Fibroblast of the conjunctiva (primary cell): ENCODE results near the gene SPNS1.
"Not testable (repeated sequence)": the region's sequence is repeated elsewhere in the genome, so short reads cannot be mapped to it uniquely, and the experiment has no call there.

Source experiments
- DNase-seq: peaks from one replicate; pipeline ENCODE4 v3.0.0-alpha.2; 2010; ENCODE audit warnings: low read depth

SPNS1 gene

GRCh38 chr16:28958836-28959235, 15.7 kb upstream of the SPNS1 start:
- no peak for DNase-seq

- no peak for DNase-seq
Measured at GRCh38 chr16:28964072-28964471, 10.5 kb upstream of the SPNS1 start.

- DNase-seq = no peak
Measured at GRCh38 chr16:28964496-28964895, 10.1 kb upstream of the SPNS1 start.

- DNase-seq = no peak
Measured at GRCh38 chr16:28967156-28967555, 7.4 kb upstream of the SPNS1 start.

GRCh38 chr16:28969696-28970095, 4.9 kb upstream of the SPNS1 start:
- DNase-seq = not testable (repeated sequence)

- DNase-seq = peak; percentile 36
Measured at GRCh38 chr16:28974007-28974436, 556 bp upstream of the SPNS1 start.

GRCh38 chr16:28975158-28975599, 601 bp downstream of the SPNS1 start:
- no peak for DNase-seq

- DNase-seq = no peak
Measured at GRCh38 chr16:28977703-28978662, 3.4 kb downstream of the SPNS1 start.

- DNase-seq = not testable (repeated sequence)
Measured at GRCh38 chr16:28980330-28980729, 5.8 kb downstream of the SPNS1 start.

- DNase-seq = no peak
Measured at GRCh38 chr16:28980929-28981328, 6.4 kb downstream of the SPNS1 start.

GRCh38 chr16:28981517-28981916, 6.9 kb downstream of the SPNS1 start:
- DNase-seq = no peak

- DNase-seq = no peak
Measured at GRCh38 chr16:28982418-28982817, 7.8 kb downstream of the SPNS1 start.

- DNase-seq = no peak
Measured at GRCh38 chr16:28982949-28983348, 8.4 kb downstream of the SPNS1 start.

- no peak for DNase-seq
Measured at GRCh38 chr16:28983644-28984043, 9.1 kb downstream of the SPNS1 start.

- DNase-seq = no peak
Measured at GRCh38 chr16:28984091-28984490, 9.5 kb downstream of the SPNS1 start.

GRCh38 chr16:28984619-28985135, 10.1 kb downstream of the SPNS1 start, which contains the start of gene LAT:
LAT (plus strand) TSS chr16:28985052; CDS start chr16:28985418, 366 bp downstream.
- DNase-seq = no peak

GRCh38 chr16:28985211-28986041, 10.8 kb downstream of the SPNS1 start:
- DNase-seq = no peak

- DNase-seq = no peak
Measured at GRCh38 chr16:28986046-28986445, 11.5 kb downstream of the SPNS1 start.

- no peak for DNase-seq
Measured at GRCh38 chr16:28986492-28986891, 11.9 kb downstream of the SPNS1 start.

- no peak for DNase-seq
Measured at GRCh38 chr16:28987170-28987853, 12.7 kb downstream of the SPNS1 start.

- no peak for DNase-seq
Measured at GRCh38 chr16:28989363-28989762, 14.8 kb downstream of the SPNS1 start.
